ENCODE results near the gene WDR7.

Gene WDR7

DNA sequence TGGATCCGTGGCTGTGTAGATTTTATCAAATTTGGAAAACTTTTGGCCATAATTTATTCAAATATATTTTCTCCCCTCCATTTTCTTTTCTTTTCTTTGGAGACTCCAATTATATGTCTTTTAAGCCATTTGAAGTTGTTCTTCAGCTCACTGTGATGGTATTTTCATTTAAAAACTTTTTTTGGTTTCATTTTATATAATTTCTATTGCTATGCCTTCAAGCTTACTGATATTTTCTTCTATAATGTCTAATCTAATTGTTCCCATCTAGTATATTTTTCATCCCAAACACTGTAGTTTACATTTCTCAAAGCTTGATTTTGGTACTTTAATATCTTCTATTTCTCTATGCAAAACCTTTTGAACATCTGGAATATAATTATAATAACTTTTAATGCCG, 72.5 kb downstream of the WDR7 start:
- DNase-seq = no peak

DNA sequence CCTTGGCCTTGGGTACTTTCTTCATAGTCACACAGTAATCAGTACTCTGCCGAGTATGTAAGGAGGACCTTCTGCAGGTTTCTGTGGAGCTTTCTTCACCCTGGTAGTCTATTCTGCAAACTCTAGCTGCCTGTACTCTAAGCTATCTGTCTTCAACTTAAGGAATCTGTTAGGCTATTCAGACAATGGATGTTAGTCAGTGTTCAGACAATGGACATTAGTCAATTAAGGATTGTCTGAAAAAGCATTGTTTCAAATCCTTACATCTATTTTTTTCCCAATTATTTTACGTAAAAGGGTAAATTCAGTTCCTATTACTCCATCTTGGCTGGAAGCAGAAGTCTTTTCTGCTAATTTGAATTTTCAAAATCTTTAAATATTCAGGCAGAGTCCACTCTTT, 75.7 kb downstream of the WDR7 start:
- no peak for DNase-seq

DNA sequence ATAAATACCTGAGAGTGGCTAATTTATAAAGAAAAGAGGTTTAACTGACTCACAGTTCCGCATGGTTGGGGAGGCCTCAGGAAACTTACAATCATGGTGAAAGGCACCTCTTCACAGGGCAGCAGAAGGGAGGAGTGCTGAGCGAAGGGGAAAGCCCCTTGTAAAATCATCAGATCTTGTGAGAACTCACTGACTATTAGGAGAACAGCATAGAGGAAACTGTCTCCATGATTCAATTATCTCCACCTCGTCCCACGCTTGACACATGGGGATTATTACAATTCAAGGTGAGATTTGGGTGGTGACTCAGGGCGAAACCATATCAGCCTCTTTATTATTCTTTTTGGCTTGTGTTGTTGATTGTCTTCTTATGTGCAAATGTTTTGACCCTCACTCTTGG, 76.2 kb downstream of the WDR7 start:
- no peak for DNase-seq

DNA sequence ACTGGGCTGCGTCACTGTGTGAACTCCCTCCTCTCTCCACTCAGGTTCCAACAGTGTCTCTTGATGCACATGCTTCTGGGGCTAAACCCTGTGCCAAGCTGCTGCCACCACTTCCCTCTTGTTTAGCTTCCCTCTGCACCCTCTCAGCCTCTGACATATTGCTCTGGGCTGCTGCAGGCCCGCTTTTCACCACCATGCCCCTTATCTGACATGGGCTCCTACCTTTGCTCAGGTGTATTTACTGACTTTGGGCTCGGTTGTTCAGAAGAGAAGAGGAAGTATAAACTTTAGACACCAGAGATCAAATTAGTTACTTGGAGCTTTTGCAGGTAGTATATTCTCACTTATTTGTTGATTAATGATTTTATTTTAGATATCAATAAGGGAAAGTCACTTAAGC, 77.6 kb downstream of the WDR7 start:
- no peak for DNase-seq

DNA sequence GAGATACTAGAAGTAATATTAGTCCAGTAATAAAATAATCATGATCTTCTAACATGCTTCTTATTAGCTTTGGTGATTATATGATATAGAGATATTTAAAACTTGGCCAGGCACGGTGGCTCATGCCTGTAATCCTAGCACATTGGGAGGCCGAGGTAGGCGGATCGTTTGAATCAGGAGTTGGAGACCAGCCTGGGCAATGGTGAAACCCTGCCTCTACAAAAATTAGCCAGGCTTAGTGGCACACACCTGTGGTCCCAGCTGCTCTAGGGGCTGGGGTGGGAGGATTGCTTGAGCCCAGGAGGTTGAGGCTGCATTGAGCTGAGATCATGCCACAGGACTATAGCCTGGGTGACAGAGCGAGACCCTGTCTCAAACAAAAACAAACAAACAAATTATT, 87.0 kb downstream of the WDR7 start:
- no peak for DNase-seq

DNA sequence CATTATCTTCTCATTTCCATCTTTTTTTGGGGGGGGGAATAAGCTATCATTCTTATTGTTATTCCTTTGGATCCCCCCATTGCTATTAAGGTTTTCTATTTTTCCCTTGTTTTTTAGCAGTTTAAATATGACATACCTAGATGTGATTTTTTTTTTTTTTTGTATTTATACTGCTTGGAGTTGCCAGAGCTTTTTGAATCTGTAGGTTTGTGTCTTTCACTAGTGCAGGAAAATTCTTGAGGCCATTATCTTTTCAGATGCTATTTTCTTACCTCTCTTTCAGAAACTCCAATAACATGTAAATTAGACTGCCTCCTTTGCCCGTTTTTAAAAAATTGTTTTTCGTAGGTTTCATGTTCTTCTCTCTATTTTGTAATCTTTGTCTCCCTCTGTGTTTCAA, 88.6 kb downstream of the WDR7 start:
- DNase-seq = no peak

DNA sequence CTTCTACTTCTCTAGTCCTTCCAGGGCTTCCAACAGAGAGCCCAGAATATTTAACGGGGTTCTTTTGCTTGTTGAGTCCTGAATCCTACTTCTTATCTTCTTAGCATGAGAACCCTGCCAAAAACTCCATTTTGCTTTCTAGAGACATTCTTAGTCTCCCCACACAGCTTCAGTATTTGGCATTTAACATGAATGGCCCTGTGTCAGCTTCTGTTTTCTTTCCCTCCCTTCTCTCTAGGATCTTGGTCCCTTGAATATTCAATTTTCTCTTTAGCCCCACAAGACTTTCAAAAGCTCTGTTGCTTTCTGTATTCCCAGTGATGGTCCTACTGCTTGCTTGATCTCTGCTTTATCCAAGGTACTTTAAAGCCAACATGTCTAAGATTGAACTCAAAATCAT, 89.5 kb downstream of the WDR7 start:
- DNase-seq = no peak

DNA sequence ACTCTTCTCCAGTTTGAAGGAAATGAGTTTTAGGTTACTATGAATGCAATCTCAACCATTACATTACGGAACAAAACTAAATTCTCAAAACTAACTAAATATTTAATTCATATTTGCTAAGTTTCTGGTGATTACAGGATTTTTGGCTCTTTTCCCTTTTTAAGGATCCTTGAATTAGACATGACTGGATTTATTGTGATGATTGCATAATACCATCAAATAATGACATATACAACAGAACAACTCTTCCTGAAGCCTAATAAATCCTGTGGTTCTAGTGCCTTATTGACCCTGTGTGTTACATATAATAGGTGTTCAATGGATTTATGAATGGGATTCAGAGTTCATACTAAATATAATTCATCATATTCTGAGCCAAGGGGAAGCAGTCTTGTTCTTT, 90.5 kb downstream of the WDR7 start:
- no peak for DNase-seq

DNA sequence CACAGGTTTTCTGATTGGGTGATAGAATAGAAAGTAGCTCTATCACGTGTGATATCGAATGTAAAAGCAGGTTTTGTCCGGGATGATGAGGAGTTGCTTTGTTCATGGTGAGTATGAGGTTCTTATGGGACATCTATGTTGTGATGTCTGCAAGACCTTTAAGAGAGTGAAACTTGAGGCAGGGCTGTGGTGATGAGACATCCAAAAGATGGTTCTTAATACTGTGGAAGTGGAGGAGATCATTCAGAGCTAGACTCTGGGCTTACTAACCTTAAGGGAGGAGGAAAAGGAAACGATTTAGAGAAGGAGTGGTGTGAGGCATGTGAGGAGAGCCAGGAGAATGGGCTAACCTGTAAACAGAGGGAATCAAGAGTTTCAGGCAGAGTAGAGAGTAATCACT, 92.0 kb downstream of the WDR7 start:
- no peak for DNase-seq

DNA sequence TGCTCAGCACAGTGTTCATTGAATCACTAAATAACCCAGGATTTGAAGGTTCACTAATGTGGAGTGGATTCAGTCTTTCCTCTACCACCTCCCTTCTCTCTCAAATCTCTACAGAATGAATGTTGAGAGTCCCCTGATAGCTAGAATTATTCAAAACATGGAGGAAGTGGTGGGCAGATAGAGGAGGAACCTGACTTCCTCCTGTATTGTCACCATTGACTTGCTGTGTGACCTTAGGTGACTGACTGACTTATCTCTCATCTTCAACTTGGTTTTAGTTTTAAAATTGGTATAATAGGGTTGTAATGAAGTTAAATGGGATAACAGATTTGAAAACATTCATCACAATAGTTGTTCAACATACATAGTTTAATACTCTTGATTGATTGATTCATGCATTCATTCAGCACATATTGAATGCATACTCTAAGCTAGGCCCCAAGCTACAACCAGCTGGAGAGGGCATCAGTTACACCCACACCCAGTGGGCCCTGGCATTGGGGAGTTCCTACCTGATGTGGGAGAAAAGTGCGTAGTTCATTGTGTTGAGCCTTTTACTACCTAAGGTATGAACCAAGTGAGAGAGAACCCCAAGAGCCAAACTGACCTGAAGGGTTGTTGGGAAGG, 96.0 kb downstream of the WDR7 start:
- no peak for DNase-seq

DNA sequence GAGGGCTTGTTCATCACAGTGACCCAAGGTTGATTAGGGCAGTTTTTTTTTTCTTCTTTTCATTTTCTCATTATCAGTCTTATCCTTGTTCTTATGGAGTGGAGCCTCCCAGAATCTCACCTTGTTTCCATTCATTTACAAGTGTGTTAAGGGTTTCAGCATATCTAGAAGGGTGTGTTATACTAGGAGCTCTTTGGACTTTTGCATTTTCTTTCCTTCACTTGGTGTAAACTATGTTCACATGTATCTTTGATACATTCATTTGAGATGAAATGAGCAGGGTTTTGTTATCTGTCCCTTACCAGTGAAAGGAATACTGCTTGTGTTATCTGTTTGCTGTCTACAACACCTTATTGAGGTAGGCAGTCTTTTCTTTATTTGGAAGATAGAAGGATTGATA, 96.7 kb downstream of the WDR7 start:
- DNase-seq = no peak

DNA sequence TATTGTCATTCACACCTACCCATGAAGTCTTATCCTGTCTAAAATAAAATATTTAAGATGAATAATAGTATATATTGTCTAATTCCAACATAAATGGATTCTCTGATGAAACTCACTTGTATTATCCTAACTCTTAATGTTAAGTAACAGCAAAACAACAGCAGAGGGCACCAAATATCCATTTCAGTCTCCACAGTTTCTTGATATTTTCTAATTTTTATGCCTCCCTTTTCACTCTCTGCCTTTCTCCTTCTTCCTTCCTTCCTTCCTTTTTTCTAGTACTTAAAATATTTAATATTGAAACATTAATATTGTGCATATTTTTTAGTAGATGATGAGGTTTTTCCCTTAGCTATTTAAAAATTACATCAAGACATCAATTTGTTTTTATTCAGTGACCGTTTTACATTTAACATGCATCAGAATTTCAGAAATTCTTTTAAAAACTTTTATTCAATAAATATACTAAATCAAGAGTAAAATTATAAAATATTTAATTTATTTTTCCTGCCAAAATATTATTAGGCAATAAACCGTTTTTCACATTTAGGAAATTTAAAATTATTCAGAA, 97.6 kb downstream of the WDR7 start:
- no peak for DNase-seq

DNA sequence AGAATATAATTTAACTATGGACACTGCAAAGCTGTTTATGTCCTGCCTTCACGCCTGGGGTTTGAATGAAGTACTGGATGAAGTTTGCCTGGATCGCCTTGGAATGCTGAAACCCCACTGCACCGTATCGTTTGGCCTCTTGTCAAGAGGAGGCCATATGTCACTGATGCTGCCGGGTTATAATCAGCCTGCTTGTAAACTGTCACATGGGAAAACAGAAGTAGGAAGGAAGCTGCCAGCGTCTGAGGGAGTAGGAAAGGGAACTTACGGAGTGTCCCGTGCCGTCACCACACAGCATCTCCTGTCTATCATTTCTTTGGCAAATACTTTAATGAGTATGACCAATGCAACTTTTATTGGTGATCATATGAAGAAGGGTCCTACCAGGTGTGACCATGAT, 105.8 kb downstream of the WDR7 start:
- DNase-seq = no peak

DNA sequence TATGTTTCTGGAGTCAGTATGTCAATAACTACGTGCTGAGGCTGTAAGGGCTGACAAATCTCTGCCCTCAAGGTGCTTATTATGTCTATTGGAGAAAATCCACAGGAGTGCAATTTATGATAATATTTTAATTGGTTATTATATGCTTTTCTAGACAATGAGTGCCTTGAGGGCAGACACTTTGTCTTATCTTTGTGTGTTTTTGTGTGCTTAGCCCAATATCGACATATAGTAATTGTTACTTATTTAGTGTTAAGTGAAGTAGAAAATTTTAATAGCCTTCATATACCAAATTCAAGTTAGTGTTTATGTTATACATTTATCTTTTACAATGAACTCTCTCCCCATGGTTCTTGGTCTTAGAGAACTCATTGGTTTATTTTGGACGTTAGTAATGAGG, 118.9 kb downstream of the WDR7 start:
- no peak for DNase-seq

DNA sequence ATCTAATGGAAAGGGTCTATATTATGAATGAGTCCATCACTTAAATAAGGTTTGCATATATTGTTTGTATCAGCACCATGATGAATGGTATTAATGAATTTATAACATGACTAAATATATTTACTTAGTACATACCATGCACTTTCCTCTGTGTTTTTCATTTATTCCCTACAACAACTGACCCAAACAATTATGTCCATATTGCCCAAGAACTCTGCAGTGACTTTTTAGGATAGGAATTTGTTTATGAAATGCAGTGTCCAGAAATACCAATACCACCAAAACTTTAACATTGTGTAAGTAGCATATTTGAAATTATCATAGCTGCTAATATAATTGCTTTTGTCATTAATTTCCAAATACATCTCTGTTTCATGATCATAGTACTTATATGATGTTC, 119.7 kb downstream of the WDR7 start:
- no peak for DNase-seq

DNA sequence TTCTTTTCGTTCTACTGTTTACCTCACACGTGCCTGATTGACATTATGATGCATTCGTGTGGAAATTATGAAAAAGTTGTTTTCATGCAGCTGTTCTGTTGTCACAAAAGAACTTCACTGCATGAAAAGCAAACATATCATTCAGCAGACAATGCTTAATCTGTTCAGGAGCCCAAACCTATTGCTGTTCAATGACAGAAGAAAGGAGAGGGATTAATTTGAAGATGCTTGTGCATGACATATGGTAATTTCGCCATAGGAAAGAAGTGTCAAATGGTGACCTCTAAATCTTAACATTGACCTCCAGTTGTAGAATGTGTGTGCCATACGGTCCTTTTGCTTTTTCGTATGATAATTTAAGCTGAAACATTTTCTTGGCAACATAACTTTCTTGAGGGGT, 124.5 kb downstream of the WDR7 start:
- no peak for DNase-seq

DNA sequence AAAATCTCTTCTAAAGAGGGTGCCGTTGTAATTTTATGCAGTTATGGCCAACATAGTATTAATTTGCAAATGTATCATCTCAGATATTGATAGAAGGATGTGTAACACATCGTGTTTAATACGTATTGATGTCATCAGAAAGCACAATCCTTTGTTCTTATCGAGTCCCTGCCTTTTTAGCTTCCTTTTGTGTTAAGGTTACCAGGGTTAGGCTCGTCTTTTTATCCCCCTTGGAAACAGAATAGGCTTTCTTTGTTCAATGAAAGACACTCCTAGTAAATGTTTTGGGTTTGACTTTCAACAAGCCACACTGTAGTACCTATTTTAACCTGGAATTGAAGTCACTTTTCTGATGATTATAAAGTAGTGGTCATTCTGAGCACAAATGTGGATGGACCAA, 136.2 kb downstream of the WDR7 start:
- no peak for DNase-seq

DNA sequence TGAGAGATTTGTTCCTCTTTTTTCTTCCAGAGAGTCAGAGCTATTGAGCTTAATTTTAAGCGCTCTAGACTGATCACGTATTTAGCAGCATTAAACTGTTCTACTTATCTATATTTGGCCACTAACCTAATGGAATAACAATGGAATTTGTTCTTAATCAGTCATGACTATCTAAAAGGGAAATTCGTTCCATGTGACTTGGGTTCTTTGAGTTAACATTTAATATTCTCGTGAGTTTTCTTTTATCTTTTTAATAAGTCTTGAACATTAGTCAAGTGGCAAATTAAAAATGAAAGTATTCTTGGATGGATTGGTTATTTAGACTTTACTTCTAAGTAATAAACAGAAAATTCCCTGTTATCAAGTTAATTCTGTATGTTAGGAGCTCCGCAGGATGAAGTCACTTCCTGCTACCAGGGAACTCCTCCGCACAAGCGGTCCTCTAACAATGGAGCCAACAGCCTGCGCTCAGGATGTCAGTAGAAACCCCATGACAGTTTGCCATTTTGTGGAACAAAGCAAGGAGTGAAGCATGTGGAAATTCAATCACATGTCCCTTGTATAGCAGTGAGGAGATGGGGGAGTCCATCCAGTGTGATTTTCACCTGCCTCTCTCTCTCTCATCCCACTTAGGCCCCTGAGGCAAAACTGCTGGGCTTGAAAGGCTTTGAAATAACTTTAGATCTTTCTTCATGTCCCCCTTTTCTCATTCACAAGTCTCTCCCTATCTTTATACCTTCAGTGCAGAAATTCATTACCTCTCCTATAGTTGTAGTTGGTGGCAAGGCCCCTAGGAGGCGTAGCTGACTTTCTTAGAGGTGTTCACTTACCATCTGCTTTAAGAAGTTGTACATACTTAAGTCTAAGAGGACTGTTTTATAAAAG, 138.1 kb downstream of the WDR7 start:
- DNase-seq = peak; percentile 55

DNA sequence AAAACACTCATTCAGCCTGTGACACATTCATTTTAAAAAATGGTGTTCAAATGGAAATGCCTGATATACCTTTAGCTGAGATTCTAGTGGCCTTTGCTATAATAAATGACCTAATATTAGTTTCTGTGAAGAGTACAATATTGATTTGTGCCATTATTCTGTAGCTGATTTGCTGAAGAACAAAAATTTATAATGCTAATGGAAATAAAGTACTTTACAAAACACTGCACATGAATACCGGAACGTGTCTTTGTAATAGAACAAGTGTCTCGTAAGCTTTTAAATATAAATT, 138.7 kb downstream of the WDR7 start:
- no peak for DNase-seq

DNA sequence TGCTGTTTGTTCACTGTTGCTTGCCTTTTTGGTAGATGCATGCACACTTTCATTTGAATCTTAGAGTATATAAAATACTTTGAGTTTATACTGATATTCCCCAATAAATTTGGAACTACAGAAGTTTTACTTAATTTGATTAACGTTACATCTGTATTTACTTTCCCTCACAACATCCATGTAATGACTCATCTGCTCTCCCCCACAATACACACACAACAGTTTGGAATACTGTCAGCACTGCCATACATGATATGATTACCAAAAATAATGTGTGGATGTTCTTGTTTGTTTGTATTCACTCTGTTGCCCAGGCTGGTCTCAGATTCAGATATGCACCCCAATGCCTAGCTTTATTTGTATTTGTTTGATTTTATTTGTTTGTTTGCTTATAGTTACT, 144.2 kb downstream of the WDR7 start:
- no peak for DNase-seq

DNA sequence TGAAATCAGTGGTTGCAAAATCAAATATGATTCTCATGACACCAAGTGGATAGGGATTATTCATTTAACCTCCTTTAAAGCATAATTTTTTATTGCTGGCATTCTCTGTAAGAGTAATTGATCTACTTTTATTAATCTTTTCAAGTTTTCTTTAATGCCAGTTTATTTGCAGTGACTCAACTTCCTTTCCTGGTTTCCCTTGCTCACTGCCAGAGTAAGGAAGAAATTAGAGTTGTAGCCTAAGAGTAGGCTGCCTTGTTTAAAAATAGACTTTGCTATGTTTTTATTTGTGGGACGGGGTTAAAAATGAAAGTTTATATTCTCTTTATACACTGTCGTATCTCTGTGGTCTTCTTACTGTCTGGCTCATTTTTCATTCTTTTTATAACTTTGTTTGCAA, 148.6 kb downstream of the WDR7 start:
- no peak for DNase-seq

DNA sequence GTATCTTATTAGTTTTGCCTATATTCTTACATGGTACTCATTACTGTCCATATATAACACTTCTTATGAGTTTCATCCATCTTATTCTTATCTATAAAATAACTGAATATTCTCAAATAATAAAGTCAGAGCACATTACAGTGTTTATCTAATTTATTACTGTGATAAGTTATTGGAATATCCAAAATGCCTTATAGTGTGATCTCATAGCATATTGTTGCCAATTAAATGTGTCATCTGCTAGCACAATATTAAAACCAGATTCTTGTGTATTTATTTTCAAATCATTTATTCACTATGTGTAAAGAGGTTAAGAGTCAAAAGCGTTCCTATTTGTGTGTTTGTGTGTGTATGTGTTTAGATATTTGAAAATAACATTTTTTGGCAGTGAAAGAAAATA, 151.9 kb downstream of the WDR7 start:
- no peak for DNase-seq

DNA sequence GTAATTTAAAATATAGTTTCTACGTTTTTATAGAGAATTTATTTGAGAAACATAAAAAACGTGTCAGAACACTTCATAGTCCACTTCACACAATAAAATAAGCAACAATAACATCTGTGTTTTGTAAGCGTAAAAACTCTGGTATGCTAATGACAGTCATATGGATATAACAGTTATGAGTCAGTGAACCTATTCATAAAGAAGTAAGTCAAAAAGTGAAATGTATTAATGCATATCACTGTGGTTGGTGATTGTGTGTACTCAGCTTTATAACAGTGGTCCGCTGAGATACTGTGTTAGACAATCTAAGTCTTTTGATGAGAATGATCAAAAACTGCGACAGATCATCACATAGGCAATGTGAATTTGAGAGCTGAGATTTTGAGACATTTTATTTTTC, 153.2 kb downstream of the WDR7 start:
- DNase-seq = no peak

DNA sequence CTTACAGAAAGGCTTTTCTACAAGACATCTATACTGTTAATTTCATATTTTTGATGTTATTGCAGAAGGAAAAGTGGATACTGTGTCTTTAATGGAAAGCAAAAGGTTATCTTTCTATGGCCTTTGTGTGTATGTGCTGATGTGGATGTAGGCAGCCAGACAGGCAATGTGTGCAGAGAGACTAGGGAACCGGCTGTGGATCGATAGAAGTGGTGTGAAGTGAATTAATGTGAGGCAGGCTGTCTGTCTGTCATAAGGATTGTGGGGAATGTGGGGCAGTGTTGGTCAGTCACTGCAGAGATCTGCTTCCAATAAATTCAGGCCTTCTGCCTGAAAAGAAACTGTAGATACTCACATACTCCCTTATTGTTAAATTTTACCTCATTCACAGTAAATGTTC, 156.7 kb downstream of the WDR7 start:
- DNase-seq = no peak

DNA sequence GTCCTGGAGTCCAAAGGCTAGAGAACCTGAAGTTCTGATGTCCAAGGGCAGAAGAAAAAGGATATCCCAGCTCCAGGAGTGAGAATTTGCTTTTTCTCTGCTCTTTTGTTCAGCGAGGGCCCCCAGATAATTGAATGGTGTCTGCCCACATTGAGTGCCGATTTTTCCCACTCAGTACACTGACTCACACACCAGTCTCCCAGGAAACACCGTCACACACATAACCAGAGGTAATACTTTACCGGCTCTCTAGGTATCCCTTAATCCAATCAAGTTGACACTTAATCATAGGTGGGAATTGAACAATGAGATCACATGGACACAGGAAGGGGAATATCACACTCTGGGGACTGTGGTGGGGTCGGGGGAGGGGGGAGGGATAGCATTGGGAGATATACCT, 161.5 kb downstream of the WDR7 start:
- no peak for DNase-seq
